ENCODE measurements around the gene MAPK11. TPM values are rescaled to one million over a fixed set of nuclear protein-coding genes. Genes with fewer than 3 reads are reported as not detected.

Gene MAPK11
- total RNA-seq, 4 donors from 2014 or later, result 2.0 to 14.0 (median 2.5) TPM; not detected in 1

DNA sequence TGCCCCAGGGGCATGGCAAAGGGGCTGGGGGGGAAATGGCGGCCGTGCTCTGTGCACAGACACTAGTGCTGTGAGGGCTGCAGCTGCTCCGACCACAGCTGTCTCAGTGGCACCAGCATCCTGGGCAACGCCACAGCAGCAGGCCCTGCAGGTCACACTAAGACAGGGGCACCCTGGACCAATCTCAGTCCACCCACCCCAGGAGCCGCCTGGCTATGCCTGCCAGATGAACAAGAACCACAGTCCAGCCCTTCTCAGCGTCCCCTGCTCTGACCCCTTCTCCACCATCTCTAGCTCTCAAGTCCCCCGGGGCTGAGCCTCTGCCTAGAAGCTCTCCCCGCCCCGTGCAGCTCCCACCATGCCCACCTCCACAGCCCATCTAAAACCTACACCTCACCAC lies 41.8 kb downstream of the MAPK11 start:
- H3K36me3 ChIP-seq, result peaks cover 0 to 73% (median 0%) of the 10 kb centered on the region in 3 donors
- H3K4me3 ChIP-seq, result no peak overlapping the region
- no peak overlapping the region for H3K27ac ChIP-seq
- H3K4me1 ChIP-seq, result no peaks in the 10 kb centered on the region
- no peaks in the 10 kb centered on the region for H3K27me3 ChIP-seq
- no peak for DNase-seq
- no peaks in the 10 kb centered on the region for H3K9me3 ChIP-seq
- TF ChIP-seq POLR2A (IDR thresholded peaks at IDR 0.05), result no peak
- TF ChIP-seq, protein P1, sequence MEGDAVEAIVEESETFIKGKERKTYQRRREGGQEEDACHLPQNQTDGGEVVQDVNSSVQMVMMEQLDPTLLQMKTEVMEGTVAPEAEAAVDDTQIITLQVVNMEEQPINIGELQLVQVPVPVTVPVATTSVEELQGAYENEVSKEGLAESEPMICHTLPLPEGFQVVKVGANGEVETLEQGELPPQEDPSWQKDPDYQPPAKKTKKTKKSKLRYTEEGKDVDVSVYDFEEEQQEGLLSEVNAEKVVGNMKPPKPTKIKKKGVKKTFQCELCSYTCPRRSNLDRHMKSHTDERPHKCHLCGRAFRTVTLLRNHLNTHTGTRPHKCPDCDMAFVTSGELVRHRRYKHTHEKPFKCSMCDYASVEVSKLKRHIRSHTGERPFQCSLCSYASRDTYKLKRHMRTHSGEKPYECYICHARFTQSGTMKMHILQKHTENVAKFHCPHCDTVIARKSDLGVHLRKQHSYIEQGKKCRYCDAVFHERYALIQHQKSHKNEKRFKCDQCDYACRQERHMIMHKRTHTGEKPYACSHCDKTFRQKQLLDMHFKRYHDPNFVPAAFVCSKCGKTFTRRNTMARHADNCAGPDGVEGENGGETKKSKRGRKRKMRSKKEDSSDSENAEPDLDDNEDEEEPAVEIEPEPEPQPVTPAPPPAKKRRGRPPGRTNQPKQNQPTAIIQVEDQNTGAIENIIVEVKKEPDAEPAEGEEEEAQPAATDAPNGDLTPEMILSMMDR (IDR thresholded peaks at IDR 0.05), result no peak

DNA sequence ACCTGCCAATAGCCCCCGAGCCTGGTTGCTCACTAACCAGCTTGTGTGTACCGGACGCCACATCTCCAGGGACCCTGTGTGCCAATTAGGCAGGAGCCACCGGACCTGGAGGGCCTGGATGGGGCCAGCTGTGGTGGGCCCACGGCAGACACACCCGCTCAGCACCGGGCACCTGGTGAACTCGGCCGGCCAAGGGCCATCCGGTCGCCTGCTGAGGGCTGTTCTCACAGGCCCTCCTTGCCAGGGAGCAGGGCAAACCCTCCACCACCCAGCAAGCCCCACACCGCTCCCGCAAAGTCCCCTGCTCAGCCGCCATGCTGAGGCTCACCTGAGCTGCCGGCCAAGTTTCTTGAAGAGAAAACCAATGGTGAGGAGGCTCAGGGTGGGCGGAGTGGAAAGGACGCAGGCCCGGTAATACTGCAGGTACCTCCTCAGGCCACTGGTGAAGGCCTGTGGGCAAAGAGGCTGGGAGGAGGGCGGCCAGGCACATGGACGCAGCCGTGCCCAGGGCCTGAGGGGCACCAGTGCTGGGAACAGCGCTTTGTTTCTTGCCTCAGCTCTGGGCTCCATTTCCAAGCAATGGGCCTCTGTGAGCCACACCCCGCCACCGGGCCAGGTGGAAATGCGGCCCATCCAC lies 42.5 kb downstream of the MAPK11 start:
- Histone ChIP-seq H3K4me1 (no peaks in the 10 kb centered on the region), H3K9me3 (no peaks in the 10 kb centered on the region), H3K27me3 (no peaks in the 10 kb centered on the region), H3K36me3 (peaks cover 0 to 73% (median 0%) of the 10 kb centered on the region in 3 donors), H3K27ac (no peak overlapping the region), H3K4me3 (no peak overlapping the region)
- TF ChIP-seq POLR2A (IDR thresholded peaks at IDR 0.05), result no peak
- TF ChIP-seq, protein P1 (IDR thresholded peaks at IDR 0.05), result no peak
- no peak for DNase-seq

DNA sequence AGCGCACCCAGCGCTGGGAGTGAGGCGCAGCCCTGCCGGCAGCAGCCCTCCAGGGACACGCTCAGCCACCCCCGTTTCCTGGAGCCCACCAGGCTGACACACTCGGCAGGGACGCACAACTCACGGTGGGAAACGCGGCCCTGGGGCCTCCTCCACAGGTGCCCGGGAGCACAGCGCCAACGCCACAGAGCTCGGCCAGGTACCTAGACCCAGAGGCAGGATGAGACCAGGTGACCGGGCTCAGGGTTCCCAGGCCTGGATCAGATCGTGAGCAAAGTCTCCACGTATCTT lies 43.4 kb downstream of the MAPK11 start:
- H3K4me3 ChIP-seq, result no peak overlapping the region
- no peak for DNase-seq
- peaks cover 0 to 77% (median 0%) of the 10 kb centered on the region in 3 donors for H3K36me3 ChIP-seq
- no peaks in the 10 kb centered on the region for H3K9me3 ChIP-seq
- no peaks in the 10 kb centered on the region for H3K27me3 ChIP-seq
- no peak for TF ChIP-seq POLR2A (IDR thresholded peaks at IDR 0.05)
- TF ChIP-seq, protein P1 (IDR thresholded peaks at IDR 0.05), result no peak
- no peak overlapping the region for H3K27ac ChIP-seq
- no peaks in the 10 kb centered on the region for H3K4me1 ChIP-seq

DNA sequence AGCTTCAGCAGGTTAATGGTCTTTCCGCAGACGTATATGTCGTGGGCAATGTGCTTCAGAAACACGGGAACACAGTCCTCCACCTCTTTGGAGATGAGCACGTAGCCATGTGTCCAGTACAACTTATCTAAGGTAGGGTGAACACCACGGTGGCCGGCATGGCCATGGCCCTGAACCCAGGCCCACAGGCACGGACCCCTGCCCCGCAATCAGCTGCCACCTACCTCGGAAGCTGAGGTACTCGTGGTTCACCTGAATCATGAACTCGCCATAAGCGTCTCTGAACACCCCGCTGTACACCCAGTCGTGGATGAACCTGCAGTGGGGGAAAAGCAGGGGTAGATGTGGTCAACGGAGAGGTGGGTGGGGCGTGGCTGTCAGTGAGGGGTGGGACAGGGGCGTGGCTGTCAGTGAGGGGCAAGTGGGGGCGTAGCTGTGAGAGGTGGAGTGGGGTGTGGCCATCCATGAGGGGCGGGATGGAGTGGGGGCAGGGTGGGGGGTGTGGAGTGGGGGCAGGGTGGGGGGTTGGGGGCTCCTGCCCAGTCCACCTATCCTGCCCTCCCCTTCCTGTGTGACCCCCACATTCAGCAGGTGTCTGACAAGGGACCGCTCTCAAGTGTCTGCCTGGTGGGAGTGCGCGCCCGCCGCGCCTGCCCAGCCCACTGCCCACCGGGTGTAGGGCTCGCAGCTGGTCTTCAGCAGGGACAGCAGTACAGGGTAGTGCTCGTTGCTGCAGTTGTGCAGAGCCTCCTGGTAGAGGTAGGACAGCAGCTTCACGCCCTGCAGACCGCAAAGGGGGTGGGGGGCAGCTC lies 43.9 kb downstream of the MAPK11 start:
- H3K27me3 ChIP-seq, result no peaks in the 10 kb centered on the region
- TF ChIP-seq POLR2A (IDR thresholded peaks at IDR 0.05), result no peak
- TF ChIP-seq, protein P1 (IDR thresholded peaks at IDR 0.05), result no peak
- no peaks in the 10 kb centered on the region for H3K9me3 ChIP-seq
- no peak overlapping the region for H3K4me3 ChIP-seq
- H3K36me3 ChIP-seq, result peaks cover 0 to 83% (median 0%) of the 10 kb centered on the region in 3 donors
- H3K4me1 ChIP-seq, result no peaks in the 10 kb centered on the region
- no peak overlapping the region for H3K27ac ChIP-seq
- no peak for DNase-seq

DNA sequence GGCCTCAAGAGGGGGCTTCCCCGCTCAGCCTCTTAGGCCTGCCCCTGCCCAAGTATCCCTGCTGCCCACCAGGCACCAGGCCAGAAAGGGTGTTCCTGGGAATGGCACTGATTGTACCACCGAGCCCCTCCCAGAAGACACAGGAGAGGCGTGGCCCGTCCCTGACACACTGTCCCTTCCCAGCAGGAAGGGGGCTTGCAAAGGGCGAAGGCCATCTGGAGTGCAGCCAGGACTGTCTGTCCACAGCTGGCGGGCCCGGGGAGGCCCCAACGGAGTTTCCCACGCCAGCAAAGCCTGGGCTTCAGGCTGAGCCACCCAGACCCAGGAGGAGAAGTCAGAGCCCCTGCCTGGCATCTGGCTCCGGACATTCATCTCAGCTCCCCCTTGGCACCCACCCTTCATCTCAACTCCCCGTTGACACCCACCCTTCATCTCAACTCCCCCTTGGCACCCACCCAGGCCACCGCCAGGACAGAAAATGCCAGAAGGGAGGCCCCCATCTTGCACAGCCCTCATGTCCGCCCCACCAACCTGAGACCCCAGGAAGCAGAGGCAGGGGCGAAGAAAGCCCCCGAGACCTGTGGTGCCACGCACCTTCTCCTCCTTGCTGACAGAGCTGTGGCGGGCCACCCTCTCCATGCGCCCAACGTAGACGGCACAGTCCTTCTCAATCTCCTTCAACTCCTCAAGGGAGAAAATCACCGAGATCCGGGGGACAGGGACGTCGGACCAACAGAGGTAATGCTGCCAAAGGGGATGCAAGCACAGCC lies 44.8 kb downstream of the MAPK11 start:
- H3K36me3 ChIP-seq, result peaks cover 0 to 92% (median 0%) of the 10 kb centered on the region in 3 donors
- H3K4me3 ChIP-seq, result no peak overlapping the region

More for the DNA sequence above, 44.8 kb downstream of the MAPK11 start:
- TF ChIP-seq, protein P1 (IDR thresholded peaks at IDR 0.05), result no peak
- TF ChIP-seq POLR2A (IDR thresholded peaks at IDR 0.05), result no peak
- DNase-seq, result no peak
- Histone ChIP-seq H3K27ac (no peak overlapping the region), H3K4me1 (no peaks in the 10 kb centered on the region), H3K9me3 (no peaks in the 10 kb centered on the region), H3K27me3 (no peaks in the 10 kb centered on the region)

All from Peyer's patch (tissue), 4 donors.